Stomach (tissue), 4 donors: ENCODE results near the gene KRTAP19-8.

Experiments
- POLR2AphosphoS5 ChIP-seq, 3 donors: sonication (generic); formaldehyde crosslinking; IDR thresholded peaks; one replicate each; pipeline ENCODE4 v1.6.1; 2016; ENCODE audit warnings: antibody characterized with exemption in 3 of 3
- TF ChIP-seq, protein P1 (sequence below), 7 experiments: fragments of 450-650 bp in 4 of 7; fragments of 200-600 bp in 3 of 7; sonication (generic) in 3 of 7; IDR thresholded peaks; one replicate each; pipeline ENCODE4 v1.5.1; 2016 to 2019; ENCODE audit warnings: antibody characterized with exemption in 7 of 7, control low read depth in 2 of 7, mild to moderate bottlenecking in 1 of 7

DNA sequence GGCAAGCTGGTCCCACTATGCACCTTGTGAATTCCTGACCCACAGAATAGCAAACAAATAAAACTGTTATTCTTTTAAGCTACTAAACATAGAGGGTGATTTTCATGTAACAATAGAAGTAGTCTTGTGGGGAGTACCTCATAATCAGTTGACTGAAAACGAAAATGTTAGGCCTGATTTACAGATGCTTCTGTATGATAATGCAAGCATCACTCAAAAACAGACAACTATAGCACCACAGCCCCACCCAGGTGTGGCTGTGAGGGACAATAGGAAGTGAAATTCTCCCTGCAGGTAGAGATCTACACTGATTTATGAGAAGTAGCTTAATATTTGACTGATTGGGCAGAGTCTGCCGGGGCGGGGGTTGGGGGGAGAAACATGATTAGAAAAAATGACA, 26.5 kb upstream of the KRTAP19-8 start:
- no peak for TF ChIP-seq POLR2AphosphoS5 (IDR thresholded peaks at IDR 0.05)
- TF ChIP-seq, protein P1, sequence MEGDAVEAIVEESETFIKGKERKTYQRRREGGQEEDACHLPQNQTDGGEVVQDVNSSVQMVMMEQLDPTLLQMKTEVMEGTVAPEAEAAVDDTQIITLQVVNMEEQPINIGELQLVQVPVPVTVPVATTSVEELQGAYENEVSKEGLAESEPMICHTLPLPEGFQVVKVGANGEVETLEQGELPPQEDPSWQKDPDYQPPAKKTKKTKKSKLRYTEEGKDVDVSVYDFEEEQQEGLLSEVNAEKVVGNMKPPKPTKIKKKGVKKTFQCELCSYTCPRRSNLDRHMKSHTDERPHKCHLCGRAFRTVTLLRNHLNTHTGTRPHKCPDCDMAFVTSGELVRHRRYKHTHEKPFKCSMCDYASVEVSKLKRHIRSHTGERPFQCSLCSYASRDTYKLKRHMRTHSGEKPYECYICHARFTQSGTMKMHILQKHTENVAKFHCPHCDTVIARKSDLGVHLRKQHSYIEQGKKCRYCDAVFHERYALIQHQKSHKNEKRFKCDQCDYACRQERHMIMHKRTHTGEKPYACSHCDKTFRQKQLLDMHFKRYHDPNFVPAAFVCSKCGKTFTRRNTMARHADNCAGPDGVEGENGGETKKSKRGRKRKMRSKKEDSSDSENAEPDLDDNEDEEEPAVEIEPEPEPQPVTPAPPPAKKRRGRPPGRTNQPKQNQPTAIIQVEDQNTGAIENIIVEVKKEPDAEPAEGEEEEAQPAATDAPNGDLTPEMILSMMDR (IDR thresholded peaks at IDR 0.05), result no peak
